ENCODE measurements around the gene LYZL4.

- TF ChIP-seq, protein P1, sequence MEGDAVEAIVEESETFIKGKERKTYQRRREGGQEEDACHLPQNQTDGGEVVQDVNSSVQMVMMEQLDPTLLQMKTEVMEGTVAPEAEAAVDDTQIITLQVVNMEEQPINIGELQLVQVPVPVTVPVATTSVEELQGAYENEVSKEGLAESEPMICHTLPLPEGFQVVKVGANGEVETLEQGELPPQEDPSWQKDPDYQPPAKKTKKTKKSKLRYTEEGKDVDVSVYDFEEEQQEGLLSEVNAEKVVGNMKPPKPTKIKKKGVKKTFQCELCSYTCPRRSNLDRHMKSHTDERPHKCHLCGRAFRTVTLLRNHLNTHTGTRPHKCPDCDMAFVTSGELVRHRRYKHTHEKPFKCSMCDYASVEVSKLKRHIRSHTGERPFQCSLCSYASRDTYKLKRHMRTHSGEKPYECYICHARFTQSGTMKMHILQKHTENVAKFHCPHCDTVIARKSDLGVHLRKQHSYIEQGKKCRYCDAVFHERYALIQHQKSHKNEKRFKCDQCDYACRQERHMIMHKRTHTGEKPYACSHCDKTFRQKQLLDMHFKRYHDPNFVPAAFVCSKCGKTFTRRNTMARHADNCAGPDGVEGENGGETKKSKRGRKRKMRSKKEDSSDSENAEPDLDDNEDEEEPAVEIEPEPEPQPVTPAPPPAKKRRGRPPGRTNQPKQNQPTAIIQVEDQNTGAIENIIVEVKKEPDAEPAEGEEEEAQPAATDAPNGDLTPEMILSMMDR (IDR thresholded peaks at IDR 0.05) = no peak
- no peak for TF ChIP-seq POLR2A (IDR thresholded peaks at IDR 0.05)
Observed at GRCh38 chr3:42428830-42429229, 18.4 kb upstream of the LYZL4 start.
